ENCODE measurements around the gene HSPB6.

The HSPB6 gene

GRCh38 chr19:35713904-35714495 lies 42.8 kb downstream of the HSPB6 start:
- Mint-ChIP-seq H3K4me1 (peaks cover 71% of the 10 kb centered on the region), H3K27ac (peak overlapping the region; percentile 97), H3K9me3 (no peaks in the 10 kb centered on the region), H3K4me3 (peak overlapping the region; percentile 92), H3K36me3 (peaks cover 20% of the 10 kb centered on the region), H3K27me3 (no peaks in the 10 kb centered on the region)
- ATAC-seq: no peak

GRCh38 chr19:35713506-35713850 lies 43.4 kb downstream of the HSPB6 start:
- peaks cover 20% of the 10 kb centered on the region for H3K36me3 Mint-ChIP-seq
- H3K4me3 Mint-ChIP-seq: peak overlapping the region; percentile 92
- no peak for ATAC-seq
- H3K27me3 Mint-ChIP-seq: no peaks in the 10 kb centered on the region
- H3K9me3 Mint-ChIP-seq: no peaks in the 10 kb centered on the region
- peaks cover 66% of the 10 kb centered on the region for H3K4me1 Mint-ChIP-seq
- H3K27ac Mint-ChIP-seq: peak overlapping the region; percentile 97

- Mint-ChIP-seq H3K4me3 (peak overlapping the region; percentile 92), H3K27me3 (no peaks in the 10 kb centered on the region), H3K27ac (peak overlapping the region; percentile 97), H3K36me3 (peaks cover 20% of the 10 kb centered on the region), H3K4me1 (peaks cover 65% of the 10 kb centered on the region), H3K9me3 (no peaks in the 10 kb centered on the region)
- ATAC-seq: peak; percentile 13
These were observed 44.0 kb downstream of the HSPB6 start for GRCh38 chr19:35712567-35713505.

- ATAC-seq: peak; percentile 78
- Mint-ChIP-seq H3K4me3 (peak overlapping the region; percentile 74), H3K27me3 (no peaks in the 10 kb centered on the region)
These were observed 45.8 kb downstream of the HSPB6 start for GRCh38 chr19:35710784-35711723.

GRCh38 chr19:35708391-35708790 lies 48.4 kb downstream of the HSPB6 start:
- Mint-ChIP-seq H3K4me1 (peaks cover 31% of the 10 kb centered on the region), H3K27ac (no peak overlapping the region), H3K36me3 (no peaks in the 10 kb centered on the region), H3K4me3 (no peak overlapping the region), H3K9me3 (no peaks in the 10 kb centered on the region), H3K27me3 (no peaks in the 10 kb centered on the region)
- ATAC-seq: no peak

More at GRCh38 chr19:35710784-35711723, 45.8 kb downstream of the HSPB6 start:
- peak overlapping the region; percentile 97 for H3K27ac Mint-ChIP-seq
- H3K36me3 Mint-ChIP-seq: peaks cover 12% of the 10 kb centered on the region
- H3K4me1 Mint-ChIP-seq: peaks cover 57% of the 10 kb centered on the region
- H3K9me3 Mint-ChIP-seq: no peaks in the 10 kb centered on the region

Measured in stimulated activated memory B cell treated with anti-CD40 and anti-IgM and Interleukin-4, amounts not matched to agents 10 μg/mL and 1 μg/mL and 100 μg/mL, for 72 hours (primary cell).